IMR-90 (cell line): ENCODE results near the gene CAMTA1.

Experiments used
- CEBPB ChIP-seq: IDR thresholded peaks from 2 replicates; pipeline ENCODE4 v1.6.1; 2012; ENCODE audit warnings: low read depth, low read length, improper control_type of control experiment
- MAFK ChIP-seq: IDR thresholded peaks from 2 replicates; pipeline ENCODE4 v1.6.1; 2012; ENCODE audit warnings: low read depth, low read length, improper control_type of control experiment
- MXI1 ChIP-seq: IDR thresholded peaks from 2 replicates; pipeline ENCODE4 v1.6.1; 2012; ENCODE audit warnings: low read depth, mild to moderate bottlenecking, low read length, moderate library complexity, borderline replicate concordance
- POLR2A ChIP-seq: IDR thresholded peaks from 2 replicates; pipeline ENCODE4 v1.6.1; 2012; ENCODE audit warnings: mild to moderate bottlenecking, low read depth, low read length
- RAD21 ChIP-seq: IDR thresholded peaks from 2 replicates; pipeline ENCODE4 v1.6.1; 2012; ENCODE audit warnings: low read length, improper control_type of control experiment
- RFX5 ChIP-seq: IDR thresholded peaks from 2 replicates; pipeline ENCODE4 v1.8.0; 2012; ENCODE audit warnings: low read depth, mild to moderate bottlenecking, low read length, moderate library complexity
- SMC3 ChIP-seq: fragments of 150-350 bp; IDR thresholded peaks from 2 replicates; pipeline ENCODE4 v1.6.1; 2016; ENCODE audit warnings: low read depth, mild to moderate bottlenecking, antibody characterized with exemption, low read length, moderate library complexity
- TF ChIP-seq, protein P1 (sequence below): fragments of 150-350 bp; IDR thresholded peaks from 2 replicates; pipeline ENCODE4 v1.6.1; 2017; ENCODE audit warnings: mild to moderate bottlenecking, antibody characterized with exemption, low read length, low read depth
- TF ChIP-seq, protein P2 (sequence below): conservative IDR thresholded peaks from 2 replicates; pipeline ENCODE4 v1.5.1; 2012; ENCODE audit warnings: mild to moderate bottlenecking, low read depth, low read length, improper control_type of control experiment

DNA sequence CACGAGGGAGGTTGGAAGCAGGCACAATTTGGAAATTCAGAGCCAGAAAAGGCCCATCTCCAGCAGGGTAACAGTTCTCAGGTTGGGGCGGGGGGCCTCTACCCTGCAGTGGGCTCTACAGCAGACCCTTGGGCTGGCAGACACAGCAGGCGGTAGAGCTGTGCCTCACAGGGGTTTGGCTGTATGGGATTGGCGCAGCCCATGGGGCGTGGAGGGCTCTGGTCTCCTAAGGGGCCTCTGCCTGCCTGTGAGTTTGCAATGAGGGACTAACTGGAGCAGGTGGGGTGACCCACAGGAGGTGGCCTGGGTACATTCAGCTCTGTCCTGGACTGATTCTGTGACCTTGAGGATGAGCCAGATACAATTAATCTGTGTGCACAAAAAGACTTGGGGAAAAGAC lies 124.1 kb downstream of the CAMTA1 start:
- TF ChIP-seq, protein P1, sequence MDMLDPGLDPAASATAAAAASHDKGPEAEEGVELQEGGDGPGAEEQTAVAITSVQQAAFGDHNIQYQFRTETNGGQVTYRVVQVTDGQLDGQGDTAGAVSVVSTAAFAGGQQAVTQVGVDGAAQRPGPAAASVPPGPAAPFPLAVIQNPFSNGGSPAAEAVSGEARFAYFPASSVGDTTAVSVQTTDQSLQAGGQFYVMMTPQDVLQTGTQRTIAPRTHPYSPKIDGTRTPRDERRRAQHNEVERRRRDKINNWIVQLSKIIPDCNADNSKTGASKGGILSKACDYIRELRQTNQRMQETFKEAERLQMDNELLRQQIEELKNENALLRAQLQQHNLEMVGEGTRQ = no peak
- TF ChIP-seq, protein P2, sequence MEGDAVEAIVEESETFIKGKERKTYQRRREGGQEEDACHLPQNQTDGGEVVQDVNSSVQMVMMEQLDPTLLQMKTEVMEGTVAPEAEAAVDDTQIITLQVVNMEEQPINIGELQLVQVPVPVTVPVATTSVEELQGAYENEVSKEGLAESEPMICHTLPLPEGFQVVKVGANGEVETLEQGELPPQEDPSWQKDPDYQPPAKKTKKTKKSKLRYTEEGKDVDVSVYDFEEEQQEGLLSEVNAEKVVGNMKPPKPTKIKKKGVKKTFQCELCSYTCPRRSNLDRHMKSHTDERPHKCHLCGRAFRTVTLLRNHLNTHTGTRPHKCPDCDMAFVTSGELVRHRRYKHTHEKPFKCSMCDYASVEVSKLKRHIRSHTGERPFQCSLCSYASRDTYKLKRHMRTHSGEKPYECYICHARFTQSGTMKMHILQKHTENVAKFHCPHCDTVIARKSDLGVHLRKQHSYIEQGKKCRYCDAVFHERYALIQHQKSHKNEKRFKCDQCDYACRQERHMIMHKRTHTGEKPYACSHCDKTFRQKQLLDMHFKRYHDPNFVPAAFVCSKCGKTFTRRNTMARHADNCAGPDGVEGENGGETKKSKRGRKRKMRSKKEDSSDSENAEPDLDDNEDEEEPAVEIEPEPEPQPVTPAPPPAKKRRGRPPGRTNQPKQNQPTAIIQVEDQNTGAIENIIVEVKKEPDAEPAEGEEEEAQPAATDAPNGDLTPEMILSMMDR = no peak
- TF ChIP-seq RAD21 (no peak), RFX5 (no peak), POLR2A (no peak), SMC3 (no peak), MXI1 (no peak), MAFK (no peak), CEBPB (no peak)
